PC-9 (cell line): ENCODE results near the gene PALMD. TPM values are rescaled to one million over a fixed set of nuclear protein-coding genes. Genes with fewer than 3 reads are reported as not detected.
A peak's percentile ranks its signal among the peaks of the same experiment; 100 is the strongest.

Experiments
- BruUV-seq: library from RNA; stranded (reverse); fragments of 400-500 nt; replicated peaks from 2 replicates; lab custom pipeline; 2021; lab: Mats Ljungman, UMichigan
- CTCF ChIA-PET: fragments of 300-600 bp; sonication (Branson Sonifier 250); formaldehyde crosslinking; loops from one replicate; lab custom pipeline; 2022; ENCODE audit warnings: antibody characterized with exemption; lab: Charles Lee
- POLR2A ChIA-PET: fragments of 300-600 bp; sonication (Branson Sonifier 250); formaldehyde crosslinking; loops from one replicate; lab custom pipeline; 2022; ENCODE audit warnings: antibody characterized with exemption; ENCODE audit not compliant: unreplicated experiment; lab: Charles Lee
- DNase-seq, 2 experiments: peaks; one replicate each; pipeline versions ENCODE4 v3.0.0 to v3.0.0-alpha.2; 2015 to 2022; ENCODE audit warnings: mixed read lengths in 1 of 2
- H2AFZ ChIP-seq: fragments of 200-600 bp; sonication (generic); 2 replicates; pipeline ENCODE4 v1.8.1; 2017; ENCODE audit warnings: antibody characterized with exemption
- H3F3A ChIP-seq: fragments of 200-600 bp; sonication (generic); 2 replicates; pipeline ENCODE4 v1.8.1; 2017; ENCODE audit warnings: antibody characterized with exemption, mild to moderate bottlenecking, low read depth; ENCODE audit not compliant: insufficient read depth
- H3K27ac ChIP-seq: fragments of 200-600 bp; sonication (generic); 2 replicates; pipeline ENCODE4 v1.6.1; 2016; ENCODE audit warnings: mixed run types
- H3K27me3 ChIP-seq: fragments of 200-600 bp; sonication (generic); 2 replicates; pipeline ENCODE4 v1.6.1; 2016; ENCODE audit warnings: low read depth, mixed run types; ENCODE audit not compliant: insufficient read depth
- H3K36me3 ChIP-seq: fragments of 200-600 bp; sonication (generic); 2 replicates; pipeline ENCODE4 v1.6.1; 2016; ENCODE audit warnings: low read depth, mixed run types
- H3K4me1 ChIP-seq: fragments of 200-600 bp; sonication (generic); replicated peaks from 2 replicates; pipeline ENCODE4 v1.6.1; 2016; ENCODE audit warnings: mixed run types; ENCODE audit not compliant: insufficient read depth
- H3K4me2 ChIP-seq: fragments of 200-600 bp; sonication (generic); 2 replicates; pipeline ENCODE4 v1.6.1; 2017; ENCODE audit warnings: mixed run types
- H3K4me3 ChIP-seq: fragments of 200-600 bp; sonication (generic); 2 replicates; pipeline ENCODE4 v1.6.1; 2016; ENCODE audit warnings: mixed run types
- H3K79me2 ChIP-seq: fragments of 200-600 bp; sonication (generic); 2 replicates; pipeline ENCODE4 v1.6.1; 2017; ENCODE audit warnings: low read depth, mixed run types
- H3K9me2 ChIP-seq: fragments of 200-600 bp; sonication (generic); 2 replicates; pipeline ENCODE4 v1.8.1; 2017; ENCODE audit warnings: mild to moderate bottlenecking; ENCODE audit not compliant: insufficient read depth
- H3K9me3 ChIP-seq: fragments of 200-600 bp; sonication (generic); 2 replicates; pipeline ENCODE4 v1.8.1; 2016; ENCODE audit warnings: low read depth; ENCODE audit not compliant: insufficient read depth
- H4K20me1 ChIP-seq: fragments of 200-600 bp; sonication (generic); 2 replicates; pipeline ENCODE4 v1.8.1; 2017; ENCODE audit not compliant: insufficient read depth
- EZH2 ChIP-seq: fragments of 200-600 bp; sonication (generic); IDR thresholded peaks from 2 replicates; pipeline ENCODE4 v1.8.0; 2017; ENCODE audit warnings: antibody characterized with exemption, low read depth
- intact Hi-C: fragments of 100-400 bp; cut with micrococcal nuclease; formaldehyde crosslinking; loops from one replicate; pipeline ENCODE4 v1.10.0; 2022; ENCODE audit not compliant: unreplicated experiment
- total RNA-seq: library from RNA; stranded (reverse); gene quantifications from 2 replicates; pipeline ENCODE4 v1.2.3, GENCODE V29; 2021
- TF ChIP-seq, protein P1 (sequence below): fragments of 200-600 bp; sonication (generic); conservative IDR thresholded peaks from 2 replicates; pipeline ENCODE4 v1.6.1; 2017; ENCODE audit warnings: mixed run types, antibody characterized with exemption, mild to moderate bottlenecking, moderate library complexity

PALMD gene
- total RNA-seq, 1 experiment from 2014 or later, result 0.68 TPM

DNA sequence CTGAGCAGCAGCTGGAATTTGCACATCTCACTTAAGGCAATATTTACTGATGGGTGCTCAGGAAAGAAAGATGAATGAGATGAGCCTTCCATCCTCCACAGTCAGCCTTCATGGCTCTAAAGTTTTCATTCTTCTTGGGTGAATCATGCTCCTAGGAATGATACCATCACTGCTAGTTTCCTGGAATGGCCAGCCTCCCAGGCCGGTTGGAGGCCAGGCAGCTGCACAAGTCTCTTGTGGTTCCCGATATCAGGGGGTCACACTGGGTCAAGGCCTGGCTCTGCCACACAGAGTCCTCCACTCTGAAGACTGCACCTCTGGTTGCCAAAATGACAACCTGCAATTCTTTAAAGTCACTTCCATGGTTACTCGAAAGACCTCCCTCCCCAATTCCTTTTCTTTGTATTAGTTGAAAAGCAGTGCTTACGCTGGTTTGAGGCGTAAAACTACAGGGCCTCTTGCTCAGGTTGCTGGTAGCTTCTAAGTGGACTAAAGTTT lies 46.2 kb upstream of the PALMD start:
- no peaks in the 10 kb centered on the region for H3K9me3 ChIP-seq
- POLR2A ChIA-PET, result interaction anchor here (0.6 kb wide), 1 partner anchor 1389 kb away, joined by 3 read pairs; no protein-coding TSS in a partner anchor
- H3K79me2 ChIP-seq, result no peaks in the 10 kb centered on the region
- no peak overlapping the region for H3K27ac ChIP-seq
- TF ChIP-seq EZH2, result no peak
- TF ChIP-seq, protein P1, sequence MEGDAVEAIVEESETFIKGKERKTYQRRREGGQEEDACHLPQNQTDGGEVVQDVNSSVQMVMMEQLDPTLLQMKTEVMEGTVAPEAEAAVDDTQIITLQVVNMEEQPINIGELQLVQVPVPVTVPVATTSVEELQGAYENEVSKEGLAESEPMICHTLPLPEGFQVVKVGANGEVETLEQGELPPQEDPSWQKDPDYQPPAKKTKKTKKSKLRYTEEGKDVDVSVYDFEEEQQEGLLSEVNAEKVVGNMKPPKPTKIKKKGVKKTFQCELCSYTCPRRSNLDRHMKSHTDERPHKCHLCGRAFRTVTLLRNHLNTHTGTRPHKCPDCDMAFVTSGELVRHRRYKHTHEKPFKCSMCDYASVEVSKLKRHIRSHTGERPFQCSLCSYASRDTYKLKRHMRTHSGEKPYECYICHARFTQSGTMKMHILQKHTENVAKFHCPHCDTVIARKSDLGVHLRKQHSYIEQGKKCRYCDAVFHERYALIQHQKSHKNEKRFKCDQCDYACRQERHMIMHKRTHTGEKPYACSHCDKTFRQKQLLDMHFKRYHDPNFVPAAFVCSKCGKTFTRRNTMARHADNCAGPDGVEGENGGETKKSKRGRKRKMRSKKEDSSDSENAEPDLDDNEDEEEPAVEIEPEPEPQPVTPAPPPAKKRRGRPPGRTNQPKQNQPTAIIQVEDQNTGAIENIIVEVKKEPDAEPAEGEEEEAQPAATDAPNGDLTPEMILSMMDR, result no peak
- H4K20me1 ChIP-seq, result no peaks in the 10 kb centered on the region
- no peak overlapping the region for H3K4me2 ChIP-seq
- H3F3A ChIP-seq, result no peaks in the 10 kb centered on the region
- no peaks in the 10 kb centered on the region for H3K9me2 ChIP-seq
- peaks cover 8% of the 10 kb centered on the region; the same call in 1 of the 2 replicates for H3K4me1 ChIP-seq
- intact Hi-C loops, result loop anchor here (5.0 kb wide), 1 partner anchor 48 kb away; the partner anchor contains the start of gene PALMD
- no TSS peak for BruUV-seq
- peak overlapping the region; percentile 35; the same call in 1 of the 2 replicates for H2AFZ ChIP-seq
- no peaks in the 10 kb centered on the region for H3K27me3 ChIP-seq
- peak; percentile 50 to 66 for DNase-seq
- CTCF ChIA-PET, result no interaction called here
- H3K4me3 ChIP-seq, result no peak overlapping the region
- H3K36me3 ChIP-seq, result no peaks in the 10 kb centered on the region

DNA sequence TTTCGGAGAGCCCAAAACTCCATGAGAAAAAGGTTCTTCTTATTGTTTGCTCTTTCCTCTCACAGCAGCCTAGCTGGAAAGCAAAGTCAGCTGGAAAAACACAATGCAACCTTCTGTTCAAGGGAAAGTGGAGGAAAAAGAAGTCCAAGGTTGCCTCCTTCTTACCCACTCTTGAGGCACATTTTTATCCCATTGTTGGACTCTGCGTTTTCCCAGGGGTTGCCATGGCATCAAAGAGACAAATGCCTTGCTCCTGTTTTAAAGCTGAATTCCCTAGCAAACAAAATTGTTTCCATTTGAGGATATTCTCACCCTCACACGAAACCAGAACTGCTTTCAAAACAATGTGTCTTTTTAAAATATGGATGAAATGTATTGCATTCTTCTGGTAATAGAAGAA lies 45.1 kb upstream of the PALMD start:
- Histone ChIP-seq H3K9me3 (no peaks in the 10 kb centered on the region), H3K79me2 (no peaks in the 10 kb centered on the region), H3K27me3 (no peaks in the 10 kb centered on the region), H3K27ac (no peak overlapping the region), H3K4me1 (peaks cover 5% of the 10 kb centered on the region; the same call in 1 of the 2 replicates), H3K4me3 (no peak overlapping the region), H3K4me2 (no peak overlapping the region), H4K20me1 (no peaks in the 10 kb centered on the region), H2AFZ (no peak overlapping the region), H3K9me2 (no peaks in the 10 kb centered on the region), H3K36me3 (no peaks in the 10 kb centered on the region), H3F3A (no peaks in the 10 kb centered on the region)
- DNase-seq, result no peak
- POLR2A ChIA-PET, result no interaction called here
- CTCF ChIA-PET, result no interaction called here
- TF ChIP-seq, protein P1, result no peak
- TF ChIP-seq EZH2, result no peak
- no TSS peak for BruUV-seq
- intact Hi-C loops, result no loop called here

- Histone ChIP-seq H3K9me3 (no peaks in the 10 kb centered on the region), H3K27me3 (no peaks in the 10 kb centered on the region), H3K4me3 (no peak overlapping the region), H3F3A (no peaks in the 10 kb centered on the region), H3K36me3 (no peaks in the 10 kb centered on the region), H4K20me1 (no peaks in the 10 kb centered on the region), H2AFZ (no peak overlapping the region), H3K27ac (no peak overlapping the region), H3K79me2 (no peaks in the 10 kb centered on the region), H3K4me1 (peaks cover 5% of the 10 kb centered on the region; the same call in 1 of the 2 replicates), H3K4me2 (no peak overlapping the region), H3K9me2 (no peaks in the 10 kb centered on the region)
- DNase-seq, result no peak
- intact Hi-C loops, result no loop called here
- BruUV-seq, result no TSS peak
- ChIA-PET CTCF (no interaction called here), POLR2A (no interaction called here)
- no peak for TF ChIP-seq EZH2
- TF ChIP-seq, protein P1, result no peak
Measured at GRCh38 chr1:99601208-99601607, 44.7 kb upstream of the PALMD start.
